GM18519 (cell line): ENCODE measurements around the gene MYO3B.
"Not testable (repeated sequence)": the region's sequence is repeated elsewhere in the genome, so short reads cannot be mapped to it uniquely, and the experiment has no call there.

Experiments used
- ATAC-seq: cut with Tn5 transposase; IDR thresholded peaks from one replicate; pipeline ENCODE4 v1.9.1; 2021; ENCODE audit warnings: mild to moderate bottlenecking, moderate library complexity; ENCODE audit not compliant: unreplicated experiment, low FRiP score

MYO3B gene

GRCh38 chr2:170404846-170405245 lies 226.9 kb downstream of the MYO3B start:
- ATAC-seq, result no peak

- no peak for ATAC-seq
Observed at GRCh38 chr2:170405326-170405725, 227.4 kb downstream of the MYO3B start.

- ATAC-seq, result peak; percentile 45
Observed at GRCh38 chr2:170408461-170409163, 230.7 kb downstream of the MYO3B start.

GRCh38 chr2:170409164-170409535 lies 231.2 kb downstream of the MYO3B start:
- ATAC-seq, result no peak

GRCh38 chr2:170411660-170412059 lies 233.7 kb downstream of the MYO3B start:
- ATAC-seq, result no peak

GRCh38 chr2:170420961-170421687 lies 243.2 kb downstream of the MYO3B start:
- ATAC-seq, result no peak

GRCh38 chr2:170423919-170424318 lies 246.0 kb downstream of the MYO3B start:
- ATAC-seq, result no peak

- no peak for ATAC-seq
Observed at GRCh38 chr2:170425281-170425751, 247.4 kb downstream of the MYO3B start.

GRCh38 chr2:170428868-170429267 lies 250.9 kb downstream of the MYO3B start:
- ATAC-seq, result no peak

GRCh38 chr2:170432823-170433222 lies 254.9 kb downstream of the MYO3B start:
- no peak for ATAC-seq

GRCh38 chr2:170433448-170433847 lies 255.5 kb downstream of the MYO3B start:
- no peak for ATAC-seq

GRCh38 chr2:170434396-170434795 lies 256.4 kb downstream of the MYO3B start:
- ATAC-seq, result not testable (repeated sequence)

- no peak for ATAC-seq
Observed at GRCh38 chr2:170434900-170435621, 257.1 kb downstream of the MYO3B start.

- no peak for ATAC-seq
Observed at GRCh38 chr2:170436077-170436943, 258.4 kb downstream of the MYO3B start.

- ATAC-seq, result no peak
Observed at GRCh38 chr2:170446078-170446477, 268.1 kb downstream of the MYO3B start.

GRCh38 chr2:170449034-170449433 lies 271.1 kb downstream of the MYO3B start:
- no peak for ATAC-seq

- ATAC-seq, result no peak
Observed at GRCh38 chr2:170454471-170455372, 276.8 kb downstream of the MYO3B start.

GRCh38 chr2:170455617-170456426 lies 277.9 kb downstream of the MYO3B start:
- no peak for ATAC-seq

GRCh38 chr2:170456914-170457313 lies 279.0 kb downstream of the MYO3B start:
- ATAC-seq, result no peak
